ENCODE data around the gene SCD. TPM values are rescaled to one million over a fixed set of nuclear protein-coding genes. Genes with fewer than 3 reads are reported as not detected.

The SCD gene
- total RNA-seq, 2 experiments from 2014 or later = 161 to 169 TPM

- peaks cover 90% of the 10 kb centered on the region for H3K36me3 Mint-ChIP-seq (ENCODE audit: low read depth)
- CTCF ChIA-PET = interaction anchor here (0.8 to 1.0 kb wide), 2 partner anchors 10 to 127 kb away, joined by 3 read pairs; no protein-coding TSS in a partner anchor
- no peaks in the 10 kb centered on the region for H3K27me3 Mint-ChIP-seq (ENCODE audit: low read depth)
- H3K4me3 Mint-ChIP-seq = no peak overlapping the region
- H3K4me1 Mint-ChIP-seq (ENCODE audit: low read depth) = peaks cover 37% of the 10 kb centered on the region
- no peak for DNase-seq
- intact Hi-C loops (cut with micrococcal nuclease) = no loop called here
- no peak overlapping the region for H3K27ac Mint-ChIP-seq
- no peaks in the 10 kb centered on the region for H3K9me3 Mint-ChIP-seq
These were observed 6.9 kb downstream of the SCD start for GRCh38 chr10:100353770-100354485.

DNA sequence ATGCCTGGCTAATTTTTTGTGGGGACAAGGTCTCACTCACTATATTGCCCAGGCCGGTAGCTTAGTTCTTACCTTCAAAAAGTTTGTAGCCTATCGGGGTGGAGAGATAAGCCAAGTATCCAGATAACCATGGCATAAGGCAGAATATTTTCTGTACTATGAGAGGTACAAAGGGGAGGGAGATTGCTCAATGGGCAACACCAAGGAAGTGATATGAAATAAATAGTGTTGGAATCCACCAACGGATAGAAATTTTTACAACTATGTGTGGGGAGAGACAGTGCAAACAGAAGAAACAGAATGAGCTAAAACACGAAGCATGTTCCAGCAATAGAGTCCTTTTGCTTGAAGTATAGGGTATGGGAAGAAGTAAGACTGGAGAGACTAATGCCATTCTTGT lies 8.1 kb downstream of the SCD start:
- CTCF ChIA-PET = no interaction called here
- H3K9me3 Mint-ChIP-seq = no peaks in the 10 kb centered on the region
- H3K4me1 Mint-ChIP-seq (ENCODE audit: low read depth) = peaks cover 28% of the 10 kb centered on the region
- no peak overlapping the region for H3K27ac Mint-ChIP-seq
- H3K36me3 Mint-ChIP-seq (ENCODE audit: low read depth) = peaks cover 90% of the 10 kb centered on the region
- no peak for DNase-seq
- no peaks in the 10 kb centered on the region for H3K27me3 Mint-ChIP-seq (ENCODE audit: low read depth)
- intact Hi-C loops (cut with micrococcal nuclease) = no loop called here
- no peak overlapping the region for H3K4me3 Mint-ChIP-seq

DNA sequence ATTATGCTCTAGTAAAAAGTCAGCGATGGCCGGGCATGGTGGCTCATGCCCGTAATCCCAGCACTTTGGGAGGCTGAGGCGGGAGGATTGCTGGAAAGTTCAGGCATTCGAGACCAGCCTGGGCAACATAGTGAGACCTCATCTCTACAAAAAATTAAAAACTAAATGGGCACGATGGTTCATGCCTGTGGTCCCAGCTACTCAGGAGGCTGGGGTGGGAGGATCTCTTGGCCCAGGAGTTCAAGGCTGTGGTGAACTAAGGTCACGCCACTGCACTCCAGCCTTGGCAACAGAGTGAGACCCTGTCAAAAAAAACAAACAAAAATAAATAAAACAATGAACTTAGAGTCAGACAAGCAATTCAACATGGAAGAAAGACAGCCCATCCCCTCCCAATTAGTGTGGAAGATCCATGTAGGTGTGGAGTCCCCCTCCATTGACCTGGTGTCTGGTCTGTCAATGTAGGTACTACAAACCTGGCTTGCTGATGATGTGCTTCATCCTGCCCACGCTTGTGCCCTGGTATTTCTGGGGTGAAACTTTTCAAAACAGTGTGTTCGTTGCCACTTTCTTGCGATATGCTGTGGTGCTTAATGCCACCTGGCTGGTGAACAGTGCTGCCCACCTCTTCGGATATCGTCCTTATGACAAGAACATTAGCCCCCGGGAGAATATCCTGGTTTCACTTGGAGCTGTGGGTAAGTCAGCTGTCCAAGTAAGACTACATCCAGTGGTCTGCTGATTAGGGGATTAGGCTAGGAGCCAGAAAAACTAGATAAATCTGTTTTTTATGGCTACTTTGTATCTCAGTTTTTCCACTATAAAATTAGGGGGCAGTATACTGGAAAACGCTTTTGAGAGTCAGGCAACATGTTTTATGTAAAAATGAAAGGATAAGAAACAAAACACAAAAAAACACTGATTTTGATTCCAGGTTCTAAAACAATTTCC lies 9.3 kb downstream of the SCD start:
- intact Hi-C loops (cut with micrococcal nuclease) = no loop called here
- peaks cover 90% of the 10 kb centered on the region for H3K36me3 Mint-ChIP-seq (ENCODE audit: low read depth)
- no peaks in the 10 kb centered on the region for H3K9me3 Mint-ChIP-seq
- no peaks in the 10 kb centered on the region for H3K27me3 Mint-ChIP-seq (ENCODE audit: low read depth)
- DNase-seq = no peak
- H3K27ac Mint-ChIP-seq = no peak overlapping the region
- CTCF ChIA-PET = no interaction called here
- no peak overlapping the region for H3K4me3 Mint-ChIP-seq
- peaks cover 15% of the 10 kb centered on the region for H3K4me1 Mint-ChIP-seq (ENCODE audit: low read depth)

- Mint-ChIP-seq H3K27ac (no peak overlapping the region), H3K4me3 (no peak overlapping the region), H3K36me3 (ENCODE audit: low read depth) (peaks cover 88% of the 10 kb centered on the region), H3K4me1 (ENCODE audit: low read depth) (peaks cover 14% of the 10 kb centered on the region), H3K27me3 (ENCODE audit: low read depth) (no peaks in the 10 kb centered on the region), H3K9me3 (no peaks in the 10 kb centered on the region)
- CTCF ChIA-PET = no interaction called here
- intact Hi-C loops (cut with micrococcal nuclease) = no loop called here
- no peak for DNase-seq
These were observed 10.2 kb downstream of the SCD start for GRCh38 chr10:100357059-100357858.

- no peaks in the 10 kb centered on the region for H3K9me3 Mint-ChIP-seq
- no peaks in the 10 kb centered on the region for H3K27me3 Mint-ChIP-seq (ENCODE audit: low read depth)
- H3K36me3 Mint-ChIP-seq (ENCODE audit: low read depth) = peaks cover 86% of the 10 kb centered on the region
- DNase-seq = no peak
- CTCF ChIA-PET = no interaction called here
- intact Hi-C loops (cut with micrococcal nuclease) = no loop called here
- H3K4me3 Mint-ChIP-seq = no peak overlapping the region
- H3K4me1 Mint-ChIP-seq (ENCODE audit: low read depth) = peaks cover 10% of the 10 kb centered on the region
- no peak overlapping the region for H3K27ac Mint-ChIP-seq
These were observed 12.0 kb downstream of the SCD start for GRCh38 chr10:100359030-100359432.

- Mint-ChIP-seq H3K27ac (no peak overlapping the region), H3K4me3 (no peak overlapping the region), H3K27me3 (ENCODE audit: low read depth) (no peaks in the 10 kb centered on the region), H3K4me1 (ENCODE audit: low read depth) (peaks cover 13% of the 10 kb centered on the region), H3K36me3 (ENCODE audit: low read depth) (peaks cover 83% of the 10 kb centered on the region), H3K9me3 (no peaks in the 10 kb centered on the region)
- CTCF ChIA-PET = interaction anchor here (0.7 kb wide), 1 partner anchor 88 kb away, joined by 3 read pairs; no protein-coding TSS in a partner anchor
- intact Hi-C loops (cut with micrococcal nuclease) = no loop called here
- DNase-seq = no peak
These were observed 12.6 kb downstream of the SCD start for GRCh38 chr10:100359529-100360150.

GRCh38 chr10:100360234-100360633 lies 13.2 kb downstream of the SCD start:
- Mint-ChIP-seq H3K4me1 (ENCODE audit: low read depth) (peaks cover 15% of the 10 kb centered on the region), H3K9me3 (no peaks in the 10 kb centered on the region), H3K36me3 (ENCODE audit: low read depth) (peaks cover 80% of the 10 kb centered on the region), H3K27me3 (ENCODE audit: low read depth) (no peaks in the 10 kb centered on the region), H3K4me3 (no peak overlapping the region), H3K27ac (no peak overlapping the region)
- intact Hi-C loops (cut with micrococcal nuclease) = no loop called here
- DNase-seq = no peak
- CTCF ChIA-PET = interaction anchor here (0.7 kb wide), 1 partner anchor 89 kb away, joined by 3 read pairs; no protein-coding TSS in a partner anchor

GRCh38 chr10:100362570-100363496 lies 15.8 kb downstream of the SCD start:
- peaks cover 58% of the 10 kb centered on the region for H3K36me3 Mint-ChIP-seq (ENCODE audit: low read depth)
- DNase-seq = no peak
- no peaks in the 10 kb centered on the region for H3K9me3 Mint-ChIP-seq
- no peaks in the 10 kb centered on the region for H3K27me3 Mint-ChIP-seq (ENCODE audit: low read depth)
- H3K27ac Mint-ChIP-seq = no peak overlapping the region
- peaks cover 9% of the 10 kb centered on the region for H3K4me1 Mint-ChIP-seq (ENCODE audit: low read depth)
- intact Hi-C loops (cut with micrococcal nuclease) = loop anchor here (1.0 kb wide), 1 partner anchor 16 kb away; the partner anchor contains the start of gene SCD
- H3K4me3 Mint-ChIP-seq = no peak overlapping the region
- CTCF ChIA-PET = no interaction called here

- H3K27ac Mint-ChIP-seq = no peak overlapping the region
- peaks cover 6% of the 10 kb centered on the region for H3K4me1 Mint-ChIP-seq (ENCODE audit: low read depth)
- no peak overlapping the region for H3K4me3 Mint-ChIP-seq
- peaks cover 52% of the 10 kb centered on the region for H3K36me3 Mint-ChIP-seq (ENCODE audit: low read depth)
- H3K27me3 Mint-ChIP-seq (ENCODE audit: low read depth) = no peaks in the 10 kb centered on the region
- CTCF ChIA-PET = interaction anchor here (0.6 to 0.7 kb wide), 2 partner anchors 35 to 1699 kb away, joined by 3 to 5 read pairs; no protein-coding TSS in a partner anchor
- H3K9me3 Mint-ChIP-seq = no peaks in the 10 kb centered on the region
- intact Hi-C loops (cut with micrococcal nuclease) = no loop called here
- no peak for DNase-seq
These were observed 17.1 kb downstream of the SCD start for GRCh38 chr10:100364175-100364574.

DNA sequence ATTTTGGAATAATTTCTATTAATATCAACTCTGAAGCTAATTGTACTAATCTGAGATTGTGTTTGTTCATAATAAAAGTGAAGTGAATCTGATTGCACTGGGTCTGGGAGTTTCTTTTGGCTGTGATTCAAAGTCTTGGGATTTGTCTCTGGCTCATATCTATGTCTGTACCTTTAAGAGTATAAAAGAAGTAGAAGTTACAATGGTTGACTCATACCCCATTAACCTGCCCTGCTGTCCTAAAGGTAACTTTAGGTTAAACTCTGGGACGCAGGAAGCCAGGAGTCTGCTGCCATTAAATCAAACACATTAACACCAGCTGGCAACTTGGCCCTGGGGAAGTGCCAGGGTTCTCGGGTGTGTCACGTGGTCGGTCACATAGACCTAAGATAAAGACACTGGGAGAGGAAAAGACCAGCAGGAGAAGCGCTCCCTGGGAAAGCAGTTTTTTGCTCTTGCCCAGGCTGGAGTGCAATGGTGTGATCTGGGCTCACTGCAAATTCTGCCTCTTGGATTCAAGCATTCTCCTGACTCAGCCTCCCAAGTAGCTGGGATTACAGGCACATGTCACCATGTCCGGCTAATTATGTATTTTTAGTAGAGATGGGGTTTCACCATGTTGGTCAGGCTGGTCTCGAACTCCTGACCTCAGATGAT lies 17.8 kb downstream of the SCD start:
- CTCF ChIA-PET = interaction anchor here (0.8 kb wide), 1 partner anchor 14 kb away, joined by 4 read pairs; no protein-coding TSS in a partner anchor
- H3K4me3 Mint-ChIP-seq = no peak overlapping the region
- no peak for DNase-seq
- H3K9me3 Mint-ChIP-seq = no peaks in the 10 kb centered on the region
- H3K27ac Mint-ChIP-seq = no peak overlapping the region
- intact Hi-C loops (cut with micrococcal nuclease) = no loop called here
- H3K36me3 Mint-ChIP-seq (ENCODE audit: low read depth) = peaks cover 45% of the 10 kb centered on the region
- H3K4me1 Mint-ChIP-seq (ENCODE audit: low read depth) = peaks cover 8% of the 10 kb centered on the region
- H3K27me3 Mint-ChIP-seq (ENCODE audit: low read depth) = no peaks in the 10 kb centered on the region
